Measurements from ENCODE around the gene CBX8. TPM values are rescaled to one million over a fixed set of nuclear protein-coding genes. Genes with fewer than 3 reads are reported as not detected.

CBX8 gene
- polyA plus RNA-seq, 1 experiment: 0.32 TPM

DNA sequence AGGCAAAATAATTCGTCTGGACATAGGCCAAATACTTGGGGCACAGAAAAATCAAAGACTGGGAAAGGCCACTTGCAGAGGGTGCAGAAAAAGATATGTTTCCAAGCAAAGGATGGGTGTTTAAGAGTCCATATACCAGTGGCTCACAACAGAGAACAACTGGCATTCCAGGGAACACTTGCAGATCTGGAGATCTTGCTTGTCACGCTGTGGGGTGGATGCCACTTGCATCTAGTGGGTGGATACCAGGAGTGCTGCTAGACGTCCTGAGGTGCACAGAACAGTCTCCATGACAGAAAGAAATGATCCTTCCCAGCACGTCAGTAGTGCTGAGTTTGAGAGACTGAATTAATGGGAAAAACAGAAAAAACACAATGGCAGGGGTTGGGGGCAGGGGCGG is 8.4 kb downstream of the CBX8 start:
- TF ChIP-seq, protein P1, sequence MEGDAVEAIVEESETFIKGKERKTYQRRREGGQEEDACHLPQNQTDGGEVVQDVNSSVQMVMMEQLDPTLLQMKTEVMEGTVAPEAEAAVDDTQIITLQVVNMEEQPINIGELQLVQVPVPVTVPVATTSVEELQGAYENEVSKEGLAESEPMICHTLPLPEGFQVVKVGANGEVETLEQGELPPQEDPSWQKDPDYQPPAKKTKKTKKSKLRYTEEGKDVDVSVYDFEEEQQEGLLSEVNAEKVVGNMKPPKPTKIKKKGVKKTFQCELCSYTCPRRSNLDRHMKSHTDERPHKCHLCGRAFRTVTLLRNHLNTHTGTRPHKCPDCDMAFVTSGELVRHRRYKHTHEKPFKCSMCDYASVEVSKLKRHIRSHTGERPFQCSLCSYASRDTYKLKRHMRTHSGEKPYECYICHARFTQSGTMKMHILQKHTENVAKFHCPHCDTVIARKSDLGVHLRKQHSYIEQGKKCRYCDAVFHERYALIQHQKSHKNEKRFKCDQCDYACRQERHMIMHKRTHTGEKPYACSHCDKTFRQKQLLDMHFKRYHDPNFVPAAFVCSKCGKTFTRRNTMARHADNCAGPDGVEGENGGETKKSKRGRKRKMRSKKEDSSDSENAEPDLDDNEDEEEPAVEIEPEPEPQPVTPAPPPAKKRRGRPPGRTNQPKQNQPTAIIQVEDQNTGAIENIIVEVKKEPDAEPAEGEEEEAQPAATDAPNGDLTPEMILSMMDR (IDR thresholded peaks at IDR 0.05; ENCODE audit: insufficient read depth, low read depth, low read length): no peak
- Histone ChIP-seq H3K36me3 (ENCODE audit: control insufficient read depth, insufficient read depth, low read length) (no peaks in the 10 kb centered on the region), H3K4me3 (ENCODE audit: low read depth, low read length) (no peak overlapping the region), H3K27me3 (ENCODE audit: control insufficient read depth, insufficient read depth, low read length) (peaks cover 30% of the 10 kb centered on the region)
- ChIA-PET CTCF (interaction anchor here (1.1 to 3.1 kb wide), 11 partner anchors 10 to 219 kb away, joined by 4 to 24 read pairs (median 7); partner anchors contain the start of gene CBX2), POLR2A (no interaction called here)
- DNase-seq (ENCODE audit: low read depth): no peak

DNA sequence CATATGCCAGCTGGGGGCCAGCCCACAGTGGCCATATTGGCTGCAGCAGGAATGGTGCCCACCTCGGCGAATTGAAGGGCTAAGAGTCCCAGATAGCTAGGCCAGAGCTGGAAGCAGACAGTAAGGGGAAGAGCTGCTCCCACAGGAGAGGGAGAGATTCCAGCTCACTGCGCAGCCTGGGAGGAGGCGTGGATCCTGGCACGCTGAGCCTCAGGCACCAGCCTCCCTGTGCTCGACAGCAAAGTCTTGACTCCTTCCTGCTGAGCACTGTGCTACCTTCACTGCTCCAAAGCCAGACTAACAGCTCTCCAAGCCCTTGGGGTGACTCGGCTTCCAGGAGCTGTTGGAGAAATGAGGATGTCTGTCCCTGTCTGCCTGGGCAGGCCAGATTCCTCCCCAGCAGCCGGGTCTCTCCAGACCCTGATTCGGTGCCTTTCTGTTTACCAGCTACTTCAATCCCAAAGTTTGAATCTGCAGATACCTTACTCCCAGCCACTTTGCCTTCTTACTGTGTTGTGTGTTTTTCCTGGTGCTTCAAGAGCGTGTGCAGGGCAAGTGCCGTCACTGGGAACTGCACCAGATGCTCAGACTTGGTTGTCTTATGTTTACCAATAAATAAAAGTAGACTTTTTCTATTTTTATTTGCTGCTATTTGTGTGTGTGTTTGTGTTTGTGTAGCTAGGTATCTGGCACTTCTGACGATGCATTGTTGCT is 9.8 kb downstream of the CBX8 start:
- CTCF ChIA-PET: interaction anchor here (0.6 to 2.8 kb wide), 7 partner anchors 9 to 221 kb away, joined by 3 to 8 read pairs (median 3); no protein-coding TSS in a partner anchor
- POLR2A ChIA-PET: interaction anchor here (0.6 kb wide), 1 partner anchor 66 kb away, joined by 3 read pairs; no protein-coding TSS in a partner anchor
- peaks cover 30% of the 10 kb centered on the region for H3K27me3 ChIP-seq (ENCODE audit: control insufficient read depth, insufficient read depth, low read length)
- no peak overlapping the region for H3K4me3 ChIP-seq (ENCODE audit: low read depth, low read length)
- H3K36me3 ChIP-seq (ENCODE audit: control insufficient read depth, insufficient read depth, low read length): no peaks in the 10 kb centered on the region
- TF ChIP-seq, protein P1 (IDR thresholded peaks at IDR 0.05; ENCODE audit: insufficient read depth, low read depth, low read length): no peak
- DNase-seq (ENCODE audit: low read depth): no peak

DNA sequence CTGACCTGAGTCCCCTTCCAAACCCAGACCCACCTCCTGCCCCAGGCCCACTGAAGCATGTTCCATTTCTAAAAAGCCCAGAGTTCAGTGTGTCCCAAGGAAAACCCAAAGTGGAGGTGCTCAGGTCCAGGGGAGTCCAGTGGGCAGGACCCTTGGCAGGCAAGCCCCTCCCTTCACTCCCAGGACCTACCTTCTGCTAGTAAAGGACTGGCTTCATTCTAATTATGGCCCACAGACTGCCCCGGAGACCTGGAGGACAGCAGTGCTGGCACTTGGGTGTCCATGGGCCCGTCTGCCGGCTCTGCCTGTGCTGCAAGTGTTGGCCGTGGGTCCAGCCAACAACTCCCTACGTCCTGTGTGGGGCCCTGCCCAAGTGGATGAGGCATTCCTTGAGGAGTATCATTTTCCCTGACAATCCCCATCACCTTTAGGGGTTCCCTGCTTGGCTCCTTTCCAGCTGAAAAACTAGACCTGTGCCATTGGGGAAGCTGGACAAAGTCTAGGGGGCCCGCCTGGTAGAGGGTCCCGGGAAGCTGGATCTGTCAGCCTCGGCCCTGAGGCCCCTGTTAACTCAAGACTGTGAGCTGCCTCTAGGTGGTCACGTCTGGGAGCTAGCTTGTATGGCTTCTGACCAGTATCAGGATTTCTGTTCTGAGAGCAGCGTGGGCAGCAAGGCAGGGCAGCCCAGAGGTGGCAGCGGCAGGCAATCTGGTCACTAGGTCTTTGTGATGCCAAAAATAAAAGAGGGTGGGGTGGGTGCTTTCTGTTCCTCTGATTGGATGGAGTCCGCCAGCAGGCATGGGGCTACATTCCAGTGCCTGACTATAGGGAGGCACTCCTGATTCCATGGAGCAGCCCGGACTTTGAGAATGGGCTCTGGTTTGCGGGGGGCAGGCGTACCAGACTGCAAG is 10.7 kb downstream of the CBX8 start:
- CTCF ChIA-PET: interaction anchor here (0.9 to 2.8 kb wide), 5 partner anchors 45 to 207 kb away, joined by 3 to 8 read pairs (median 3); no protein-coding TSS in a partner anchor
- H3K27me3 ChIP-seq (ENCODE audit: control insufficient read depth, insufficient read depth, low read length): peaks cover 24% of the 10 kb centered on the region
- TF ChIP-seq, protein P1 (IDR thresholded peaks at IDR 0.05; ENCODE audit: insufficient read depth, low read depth, low read length): no peak
- POLR2A ChIA-PET: interaction anchor here (0.6 kb wide), 1 partner anchor 67 kb away, joined by 3 read pairs; no protein-coding TSS in a partner anchor
- DNase-seq (ENCODE audit: low read depth): no peak
- H3K4me3 ChIP-seq (ENCODE audit: low read depth, low read length): no peak overlapping the region
- H3K36me3 ChIP-seq (ENCODE audit: control insufficient read depth, insufficient read depth, low read length): no peaks in the 10 kb centered on the region

DNA sequence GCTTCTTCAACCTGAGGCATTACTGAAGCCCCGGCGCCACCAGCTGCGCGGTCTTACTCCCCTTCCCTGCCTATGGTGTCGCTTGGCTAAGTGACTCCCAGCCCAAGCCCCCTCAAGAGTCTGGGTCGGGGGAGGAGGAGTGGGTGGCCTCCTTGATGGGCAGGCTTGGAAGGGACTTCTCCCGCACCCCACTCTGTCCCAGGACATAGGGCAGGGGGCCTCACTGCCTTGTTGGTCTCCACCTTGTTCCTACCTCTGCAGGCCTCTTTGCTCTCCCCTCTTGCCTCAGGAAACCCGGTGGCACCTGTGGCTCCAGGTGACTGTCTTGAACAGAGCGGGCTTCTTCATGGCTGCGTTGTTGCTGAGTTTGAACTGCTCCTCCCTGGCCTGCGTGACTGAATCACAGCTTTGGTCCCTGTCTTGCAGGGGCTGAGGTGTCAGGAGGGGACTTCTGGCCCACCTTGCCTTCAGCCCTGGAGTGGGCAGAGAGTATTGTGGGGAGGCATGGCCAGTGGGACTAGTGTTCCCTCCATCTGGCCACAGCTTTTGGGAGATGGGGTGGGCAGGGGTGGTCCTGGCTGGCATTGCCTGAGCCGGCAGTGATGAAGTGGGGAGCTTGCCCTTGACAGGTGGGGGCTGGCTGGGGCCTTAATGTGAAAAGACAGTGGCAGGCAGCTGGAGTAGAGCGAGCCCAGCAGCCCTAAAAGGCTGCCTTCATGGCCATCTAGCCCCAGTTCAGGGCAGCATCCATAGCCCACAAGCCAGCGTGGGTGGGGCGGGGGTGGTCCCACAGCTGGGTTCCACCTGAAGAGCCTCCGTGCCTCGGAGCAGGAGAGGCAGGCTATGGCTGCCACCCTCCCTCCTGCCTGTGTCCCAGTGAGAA is 11.6 kb downstream of the CBX8 start:
- TF ChIP-seq, protein P1 (IDR thresholded peaks at IDR 0.05; ENCODE audit: insufficient read depth, low read depth, low read length): no peak
- Histone ChIP-seq H3K4me3 (ENCODE audit: low read depth, low read length) (no peak overlapping the region), H3K27me3 (ENCODE audit: control insufficient read depth, insufficient read depth, low read length) (peaks cover 15% of the 10 kb centered on the region), H3K36me3 (ENCODE audit: control insufficient read depth, insufficient read depth, low read length) (no peaks in the 10 kb centered on the region)
- CTCF ChIA-PET: interaction anchor here (0.9 to 2.8 kb wide), 2 partner anchors 44 to 50 kb away, joined by 3 to 8 read pairs; no protein-coding TSS in a partner anchor
- POLR2A ChIA-PET: no interaction called here
- no peak for DNase-seq (ENCODE audit: low read depth)
